Tibial nerve (tissue), 4 donors: Measurements from ENCODE around the gene POU2AF3. TPM values are rescaled to one million over a fixed set of nuclear protein-coding genes. Genes with fewer than 3 reads are reported as not detected.

ENCODE experiments used
- DNase-seq, 2 donors: peaks; one replicate each; pipeline ENCODE4 v3.0.0-alpha.2; 2019; ENCODE audit warnings: low spot score in 2 of 2
- H3K27ac ChIP-seq, 4 donors: fragments of 200-600 bp; sonication (generic) in 3 of 4; one replicate each; pipeline ENCODE4 v1.5.1; 2017 to 2019; ENCODE audit warnings: mild to moderate bottlenecking in 1 of 4
- H3K27me3 ChIP-seq, 2 donors: fragments of 200-600 bp; sonication (generic) in 1 of 2; one replicate each; pipeline versions ENCODE4 v1.5.1 to v1.6.0; 2017 to 2019
- H3K36me3 ChIP-seq, 3 donors: fragments of 200-600 bp; sonication (generic); one replicate each; pipeline ENCODE4 v1.5.1; 2018 to 2019
- H3K4me1 ChIP-seq, 4 donors: fragments of 200-600 bp; sonication (generic) in 3 of 4; one replicate each; pipeline ENCODE4 v1.5.1; 2017 to 2019
- H3K4me3 ChIP-seq, 4 donors: fragments of 200-600 bp; sonication (generic) in 3 of 4; one replicate each; pipeline ENCODE4 v1.5.1; 2017 to 2019; ENCODE audit warnings: mild to moderate bottlenecking in 1 of 4, moderate library complexity in 1 of 4
- H3K9me3 ChIP-seq, 4 donors: fragments of 200-600 bp; sonication (generic) in 3 of 4; one replicate each; pipeline ENCODE4 v1.5.1; 2017 to 2019
- EP300 ChIP-seq, 2 donors: sonication (generic); formaldehyde crosslinking; IDR thresholded peaks; one replicate each; pipeline ENCODE4 v1.6.1; 2017; ENCODE audit warnings: antibody characterized with exemption in 2 of 2, mild to moderate bottlenecking in 1 of 2
- POLR2A ChIP-seq, 2 donors: fragments of 450-650 bp; IDR thresholded peaks; one replicate each; pipeline ENCODE4 v1.6.1; 2017; ENCODE audit warnings: antibody characterized with exemption in 2 of 2, mild to moderate bottlenecking in 2 of 2, moderate library complexity in 2 of 2
- WGBS, 2 donors: methylation state at CpG; one replicate each; pipeline ENCODE4 v1.1.5; 2018; 5-methylcytosine and 5-hydroxymethylcytosine counted together
- total RNA-seq, 4 donors: library from RNA; depleted of rRNA; stranded (reverse); fragments of >200 nt; gene quantifications; one replicate each; pipeline ENCODE4 v1.1.0, GENCODE V29; 2016
- TF ChIP-seq, protein P1 (sequence below), 5 experiments: fragments of 200-600 bp in 3 of 5; fragments of 450-650 bp in 2 of 5; sonication (generic) in 3 of 5; IDR thresholded peaks; one replicate each; pipeline ENCODE4 v1.5.1; 2016 to 2019; ENCODE audit warnings: antibody characterized with exemption in 5 of 5, mild to moderate bottlenecking in 3 of 5, moderate library complexity in 2 of 5

Gene POU2AF3
- total RNA-seq, 4 donors from 2014 or later: 0.87 to 4.4 (median 2.3) TPM

DNA sequence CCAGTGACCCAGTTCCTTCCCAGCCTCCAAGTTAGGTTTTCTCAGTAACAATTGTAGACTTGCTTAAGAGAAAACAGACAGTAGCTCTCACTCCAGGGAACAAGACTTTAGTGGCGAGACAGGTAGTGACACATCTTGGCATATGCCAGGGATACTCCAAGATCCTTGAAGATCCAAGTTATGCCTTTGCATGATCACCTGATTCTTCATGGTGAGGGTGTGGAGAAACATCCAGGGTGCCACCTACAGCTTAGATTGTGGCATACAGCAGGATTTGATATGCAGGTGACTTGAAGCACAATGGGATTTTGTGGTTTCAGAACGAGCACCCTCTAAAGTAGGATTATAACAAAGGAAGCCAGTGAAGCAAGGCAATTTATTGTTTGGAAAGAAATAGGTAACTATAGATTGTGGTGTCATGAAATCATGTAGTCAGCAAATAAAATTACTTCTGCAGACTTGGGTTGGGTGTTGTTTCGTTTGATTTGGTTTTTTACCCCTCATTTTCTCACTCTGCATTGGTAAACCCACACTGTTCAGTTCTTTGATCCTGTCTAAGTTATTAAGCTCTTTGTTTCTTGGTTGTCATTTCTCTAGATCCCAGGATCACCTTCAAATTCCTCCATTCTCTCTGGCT, 9.2 kb downstream of the POU2AF3 start:
- H3K4me3 ChIP-seq: no peak overlapping the region
- no peak overlapping the region for H3K27ac ChIP-seq
- WGBS, 2 donors: 80 to 88% methylated on average over 3 of the region's 3 CpGs
- no peaks in the 10 kb centered on the region for H3K9me3 ChIP-seq
- H3K27me3 ChIP-seq: no peaks in the 10 kb centered on the region
- H3K4me1 ChIP-seq: peaks cover 0 to 7% (median 6%) of the 10 kb centered on the region in 4 donors
- TF ChIP-seq, protein P1, sequence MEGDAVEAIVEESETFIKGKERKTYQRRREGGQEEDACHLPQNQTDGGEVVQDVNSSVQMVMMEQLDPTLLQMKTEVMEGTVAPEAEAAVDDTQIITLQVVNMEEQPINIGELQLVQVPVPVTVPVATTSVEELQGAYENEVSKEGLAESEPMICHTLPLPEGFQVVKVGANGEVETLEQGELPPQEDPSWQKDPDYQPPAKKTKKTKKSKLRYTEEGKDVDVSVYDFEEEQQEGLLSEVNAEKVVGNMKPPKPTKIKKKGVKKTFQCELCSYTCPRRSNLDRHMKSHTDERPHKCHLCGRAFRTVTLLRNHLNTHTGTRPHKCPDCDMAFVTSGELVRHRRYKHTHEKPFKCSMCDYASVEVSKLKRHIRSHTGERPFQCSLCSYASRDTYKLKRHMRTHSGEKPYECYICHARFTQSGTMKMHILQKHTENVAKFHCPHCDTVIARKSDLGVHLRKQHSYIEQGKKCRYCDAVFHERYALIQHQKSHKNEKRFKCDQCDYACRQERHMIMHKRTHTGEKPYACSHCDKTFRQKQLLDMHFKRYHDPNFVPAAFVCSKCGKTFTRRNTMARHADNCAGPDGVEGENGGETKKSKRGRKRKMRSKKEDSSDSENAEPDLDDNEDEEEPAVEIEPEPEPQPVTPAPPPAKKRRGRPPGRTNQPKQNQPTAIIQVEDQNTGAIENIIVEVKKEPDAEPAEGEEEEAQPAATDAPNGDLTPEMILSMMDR (IDR thresholded peaks at IDR 0.05): no peak
- TF ChIP-seq POLR2A (IDR thresholded peaks at IDR 0.05): no peak
- no peak for TF ChIP-seq EP300 (IDR thresholded peaks at IDR 0.05)
- no peak for DNase-seq
- no peaks in the 10 kb centered on the region for H3K36me3 ChIP-seq

DNA sequence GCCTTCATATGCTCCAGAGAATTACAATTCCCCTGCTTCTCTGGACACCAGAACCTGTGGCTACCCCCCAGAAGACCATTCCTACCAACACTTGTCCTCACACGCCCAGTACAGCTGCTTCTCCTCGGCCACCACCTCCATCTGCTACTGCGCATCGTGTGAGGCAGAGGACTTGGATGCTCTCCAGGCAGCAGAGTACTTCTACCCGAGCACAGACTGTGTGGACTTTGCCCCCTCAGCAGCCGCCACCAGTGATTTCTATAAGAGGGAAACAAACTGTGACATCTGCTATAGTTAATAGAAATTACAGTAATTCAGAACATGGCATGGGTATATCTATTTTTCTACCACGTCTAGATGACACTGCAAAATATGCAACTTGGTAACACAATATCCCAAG, 9.8 kb downstream of the POU2AF3 start:
- H3K27ac ChIP-seq: no peak overlapping the region
- 65 to 73% methylated on average over 7 of the region's 7 CpGs for WGBS, 2 donors
- TF ChIP-seq, protein P1 (IDR thresholded peaks at IDR 0.05): no peak
- TF ChIP-seq EP300 (IDR thresholded peaks at IDR 0.05) (no peak), POLR2A (IDR thresholded peaks at IDR 0.05) (no peak)
- peaks cover 0 to 5% (median 2%) of the 10 kb centered on the region in 4 donors for H3K4me1 ChIP-seq
- no peaks in the 10 kb centered on the region for H3K9me3 ChIP-seq
- no peak overlapping the region for H3K4me3 ChIP-seq
- H3K36me3 ChIP-seq: no peaks in the 10 kb centered on the region
- H3K27me3 ChIP-seq: no peaks in the 10 kb centered on the region
- DNase-seq: no peak

DNA sequence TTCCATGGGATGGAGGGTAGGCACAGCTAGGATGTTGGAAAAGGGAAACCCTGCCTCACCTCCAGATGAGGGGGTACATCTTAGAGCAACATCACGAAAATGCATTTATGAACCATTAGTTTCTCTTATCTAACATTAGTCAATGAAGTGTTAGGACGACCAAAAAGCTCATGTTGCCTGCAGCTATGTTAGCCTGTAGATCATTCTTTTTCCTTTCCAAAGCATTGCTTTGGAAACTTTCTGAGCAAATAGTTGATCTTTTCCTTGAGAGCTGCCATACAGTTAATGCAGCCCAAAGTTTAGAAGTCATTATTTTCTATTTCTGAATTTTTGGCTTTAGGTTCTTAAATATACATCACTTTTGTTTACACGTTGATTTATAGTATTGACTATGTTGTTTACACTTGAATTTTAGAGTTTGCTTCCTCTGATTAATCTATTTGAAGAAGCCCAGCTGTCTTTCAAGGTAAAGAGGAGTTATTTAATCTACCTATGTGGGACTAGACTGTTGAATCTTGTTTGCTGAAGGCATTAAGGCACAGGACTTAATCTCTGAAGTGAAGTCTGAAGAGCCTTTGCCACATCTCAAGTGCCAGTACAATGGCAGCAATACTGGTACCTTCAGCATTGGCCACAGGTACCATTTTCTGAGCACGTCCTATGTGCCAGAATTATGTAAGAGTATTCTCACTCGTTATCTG, 11.0 kb downstream of the POU2AF3 start:
- DNase-seq: no peak
- H3K9me3 ChIP-seq: no peaks in the 10 kb centered on the region
- no peaks in the 10 kb centered on the region for H3K4me1 ChIP-seq
- 78 to 89% methylated on average over 5 of the region's 5 CpGs for WGBS, 2 donors
- H3K36me3 ChIP-seq: no peaks in the 10 kb centered on the region
- H3K4me3 ChIP-seq: no peak overlapping the region
- H3K27ac ChIP-seq: no peak overlapping the region
- no peaks in the 10 kb centered on the region for H3K27me3 ChIP-seq
- no peak for TF ChIP-seq EP300 (IDR thresholded peaks at IDR 0.05)
- TF ChIP-seq POLR2A (IDR thresholded peaks at IDR 0.05): no peak

DNA sequence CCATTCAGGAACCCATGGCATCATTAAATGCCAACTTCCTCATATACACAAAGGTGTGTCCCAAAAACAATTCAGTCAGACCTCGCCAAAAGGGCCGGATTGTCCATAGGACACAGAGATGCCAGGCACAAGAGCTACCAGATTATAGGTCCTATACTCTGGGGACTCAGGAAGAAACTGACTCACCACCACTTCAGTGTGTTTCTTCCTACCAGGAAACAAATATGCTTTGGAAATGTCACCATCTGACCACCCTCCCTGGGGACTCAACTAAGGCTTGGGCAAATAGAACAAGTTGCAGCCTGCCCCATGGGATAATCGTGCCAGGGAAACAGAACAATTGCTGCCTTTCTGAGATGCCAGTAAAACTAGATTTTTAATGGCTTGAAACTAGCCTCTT, 11.7 kb downstream of the POU2AF3 start:
- no peaks in the 10 kb centered on the region for H3K9me3 ChIP-seq
- DNase-seq: no peak
- H3K4me3 ChIP-seq: no peak overlapping the region
- 73% methylated on average over 3 of the region's 3 CpGs for WGBS, 2 donors
- TF ChIP-seq EP300 (IDR thresholded peaks at IDR 0.05) (no peak), POLR2A (IDR thresholded peaks at IDR 0.05) (no peak)
- TF ChIP-seq, protein P1 (IDR thresholded peaks at IDR 0.05): no peak
- no peaks in the 10 kb centered on the region for H3K4me1 ChIP-seq
- no peak overlapping the region for H3K27ac ChIP-seq
- no peaks in the 10 kb centered on the region for H3K36me3 ChIP-seq
- no peaks in the 10 kb centered on the region for H3K27me3 ChIP-seq

DNA sequence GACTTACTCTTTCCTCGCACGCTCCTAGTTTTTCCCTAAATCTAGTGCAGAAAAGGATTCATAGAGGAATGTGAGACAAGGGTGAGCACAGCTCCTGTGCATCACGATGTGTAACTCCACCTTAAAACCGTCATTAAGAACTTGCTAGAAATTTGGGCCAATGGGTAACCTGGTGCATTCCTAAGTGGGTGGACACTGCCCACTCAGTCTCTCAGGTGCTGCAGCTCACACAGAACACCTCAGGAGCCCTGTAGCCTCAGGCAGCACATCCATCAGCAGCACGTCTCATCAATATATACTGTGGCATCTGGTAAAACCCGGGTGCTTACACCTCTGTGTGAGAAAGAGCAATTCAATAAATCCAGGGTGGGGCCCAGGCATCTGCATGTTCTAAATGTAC, 12.4 kb downstream of the POU2AF3 start:
- WGBS, 2 donors: 82 to 90% methylated on average over 6 of the region's 6 CpGs

More for the DNA sequence above, 12.4 kb downstream of the POU2AF3 start:
- Histone ChIP-seq H3K27ac (no peak overlapping the region), H3K4me1 (no peaks in the 10 kb centered on the region), H3K4me3 (no peak overlapping the region), H3K36me3 (no peaks in the 10 kb centered on the region), H3K9me3 (no peaks in the 10 kb centered on the region), H3K27me3 (no peaks in the 10 kb centered on the region)
- DNase-seq: no peak
- TF ChIP-seq POLR2A (IDR thresholded peaks at IDR 0.05) (no peak), EP300 (IDR thresholded peaks at IDR 0.05) (no peak)
- TF ChIP-seq, protein P1 (IDR thresholded peaks at IDR 0.05): no peak
